A549 (cell line): Measurements from ENCODE around the gene GPRC5D.

Source experiments
- HOXA7 ChIP-seq: fragments of 250-450 bp; sonication (Bioruptor Pico); IDR thresholded peaks from 2 replicates; pipeline ENCODE4 v1.5.0; 2020; ENCODE audit warnings: mild to moderate bottlenecking, moderate library complexity
- MAZ ChIP-seq: fragments of 150-350 bp; IDR thresholded peaks from 2 replicates; pipeline ENCODE4 v1.6.1; 2014; ENCODE audit warnings: antibody characterized with exemption, low read depth, low read length, borderline replicate concordance
- NR3C1 ChIP-seq: fragments of >200 bp; sonication (Bioruptor Twin); formaldehyde crosslinking; IDR thresholded peaks from 3 replicates; pipeline ENCODE4 v1.6.1; 2017
- TF ChIP-seq, protein P1 (sequence below): fragments of >200 bp; sonication (Bioruptor Twin); formaldehyde crosslinking; IDR thresholded peaks from 3 replicates; pipeline ENCODE4 v1.5.1; 2016
- TF ChIP-seq, protein P2 (sequence below): IDR thresholded peaks from 2 replicates; pipeline ENCODE4 v1.6.1; 2012; ENCODE audit warnings: low read depth, borderline replicate concordance
- TF ChIP-seq, protein P3 (sequence below): fragments of >200 bp; sonication (Bioruptor Twin); formaldehyde crosslinking; IDR thresholded peaks from 3 replicates; pipeline ENCODE4 v1.6.1; 2016
- TF ChIP-seq, protein P4 (sequence below): fragments of 450-650 bp; IDR thresholded peaks from 2 replicates; pipeline ENCODE4 v1.6.1; 2014; ENCODE audit warnings: antibody characterized with exemption

DNA sequence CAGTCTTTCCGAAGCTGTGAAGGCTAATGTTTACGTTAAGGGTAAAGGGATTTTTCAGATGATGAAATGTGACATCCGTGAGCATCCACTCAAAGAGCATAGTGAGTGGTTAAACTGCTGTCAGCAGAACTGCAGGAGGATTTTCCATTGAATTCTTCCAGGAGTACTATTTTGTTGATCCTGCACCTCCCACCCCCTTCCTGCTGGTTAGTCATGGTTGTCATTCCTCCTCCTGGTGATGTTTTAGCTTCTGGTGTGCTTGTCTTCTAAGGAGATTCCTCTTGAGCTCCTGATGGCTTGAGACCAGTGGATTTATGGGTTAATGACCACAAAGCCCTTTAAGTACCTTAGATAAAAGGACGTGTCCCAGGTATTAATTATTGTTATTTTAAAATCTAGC, 2.4 kb upstream of the GPRC5D start:
- TF ChIP-seq, protein P1, sequence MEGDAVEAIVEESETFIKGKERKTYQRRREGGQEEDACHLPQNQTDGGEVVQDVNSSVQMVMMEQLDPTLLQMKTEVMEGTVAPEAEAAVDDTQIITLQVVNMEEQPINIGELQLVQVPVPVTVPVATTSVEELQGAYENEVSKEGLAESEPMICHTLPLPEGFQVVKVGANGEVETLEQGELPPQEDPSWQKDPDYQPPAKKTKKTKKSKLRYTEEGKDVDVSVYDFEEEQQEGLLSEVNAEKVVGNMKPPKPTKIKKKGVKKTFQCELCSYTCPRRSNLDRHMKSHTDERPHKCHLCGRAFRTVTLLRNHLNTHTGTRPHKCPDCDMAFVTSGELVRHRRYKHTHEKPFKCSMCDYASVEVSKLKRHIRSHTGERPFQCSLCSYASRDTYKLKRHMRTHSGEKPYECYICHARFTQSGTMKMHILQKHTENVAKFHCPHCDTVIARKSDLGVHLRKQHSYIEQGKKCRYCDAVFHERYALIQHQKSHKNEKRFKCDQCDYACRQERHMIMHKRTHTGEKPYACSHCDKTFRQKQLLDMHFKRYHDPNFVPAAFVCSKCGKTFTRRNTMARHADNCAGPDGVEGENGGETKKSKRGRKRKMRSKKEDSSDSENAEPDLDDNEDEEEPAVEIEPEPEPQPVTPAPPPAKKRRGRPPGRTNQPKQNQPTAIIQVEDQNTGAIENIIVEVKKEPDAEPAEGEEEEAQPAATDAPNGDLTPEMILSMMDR = no peak
- TF ChIP-seq NR3C1 (no peak), MAZ (no peak), HOXA7 (CRISPR knock-in tag) (no peak)
- TF ChIP-seq, protein P2, sequence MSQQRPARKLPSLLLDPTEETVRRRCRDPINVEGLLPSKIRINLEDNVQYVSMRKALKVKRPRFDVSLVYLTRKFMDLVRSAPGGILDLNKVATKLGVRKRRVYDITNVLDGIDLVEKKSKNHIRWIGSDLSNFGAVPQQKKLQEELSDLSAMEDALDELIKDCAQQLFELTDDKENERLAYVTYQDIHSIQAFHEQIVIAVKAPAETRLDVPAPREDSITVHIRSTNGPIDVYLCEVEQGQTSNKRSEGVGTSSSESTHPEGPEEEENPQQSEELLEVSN = no peak
- TF ChIP-seq, protein P3, sequence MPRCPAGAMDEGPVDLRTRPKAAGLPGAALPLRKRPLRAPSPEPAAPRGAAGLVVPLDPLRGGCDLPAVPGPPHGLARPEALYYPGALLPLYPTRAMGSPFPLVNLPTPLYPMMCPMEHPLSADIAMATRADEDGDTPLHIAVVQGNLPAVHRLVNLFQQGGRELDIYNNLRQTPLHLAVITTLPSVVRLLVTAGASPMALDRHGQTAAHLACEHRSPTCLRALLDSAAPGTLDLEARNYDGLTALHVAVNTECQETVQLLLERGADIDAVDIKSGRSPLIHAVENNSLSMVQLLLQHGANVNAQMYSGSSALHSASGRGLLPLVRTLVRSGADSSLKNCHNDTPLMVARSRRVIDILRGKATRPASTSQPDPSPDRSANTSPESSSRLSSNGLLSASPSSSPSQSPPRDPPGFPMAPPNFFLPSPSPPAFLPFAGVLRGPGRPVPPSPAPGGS = no peak
- TF ChIP-seq, protein P4, sequence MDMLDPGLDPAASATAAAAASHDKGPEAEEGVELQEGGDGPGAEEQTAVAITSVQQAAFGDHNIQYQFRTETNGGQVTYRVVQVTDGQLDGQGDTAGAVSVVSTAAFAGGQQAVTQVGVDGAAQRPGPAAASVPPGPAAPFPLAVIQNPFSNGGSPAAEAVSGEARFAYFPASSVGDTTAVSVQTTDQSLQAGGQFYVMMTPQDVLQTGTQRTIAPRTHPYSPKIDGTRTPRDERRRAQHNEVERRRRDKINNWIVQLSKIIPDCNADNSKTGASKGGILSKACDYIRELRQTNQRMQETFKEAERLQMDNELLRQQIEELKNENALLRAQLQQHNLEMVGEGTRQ = no peak
